Tibial nerve (tissue), 3 donors: ENCODE data around the gene NDUFS8.

Source experiments
- POLR2A ChIP-seq, 2 donors: fragments of 450-650 bp; IDR thresholded peaks; one replicate each; pipeline ENCODE4 v1.6.1; 2017; ENCODE audit warnings: antibody characterized with exemption in 2 of 2, mild to moderate bottlenecking in 2 of 2, moderate library complexity in 2 of 2
- TF ChIP-seq, protein P1 (sequence below), 5 experiments: fragments of 200-600 bp in 3 of 5; fragments of 450-650 bp in 2 of 5; sonication (generic) in 3 of 5; IDR thresholded peaks; one replicate each; pipeline ENCODE4 v1.5.1; 2016 to 2019; ENCODE audit warnings: antibody characterized with exemption in 5 of 5, mild to moderate bottlenecking in 3 of 5, moderate library complexity in 2 of 5

- TF ChIP-seq POLR2A (IDR thresholded peaks at IDR 0.05): no peak
- TF ChIP-seq, protein P1, sequence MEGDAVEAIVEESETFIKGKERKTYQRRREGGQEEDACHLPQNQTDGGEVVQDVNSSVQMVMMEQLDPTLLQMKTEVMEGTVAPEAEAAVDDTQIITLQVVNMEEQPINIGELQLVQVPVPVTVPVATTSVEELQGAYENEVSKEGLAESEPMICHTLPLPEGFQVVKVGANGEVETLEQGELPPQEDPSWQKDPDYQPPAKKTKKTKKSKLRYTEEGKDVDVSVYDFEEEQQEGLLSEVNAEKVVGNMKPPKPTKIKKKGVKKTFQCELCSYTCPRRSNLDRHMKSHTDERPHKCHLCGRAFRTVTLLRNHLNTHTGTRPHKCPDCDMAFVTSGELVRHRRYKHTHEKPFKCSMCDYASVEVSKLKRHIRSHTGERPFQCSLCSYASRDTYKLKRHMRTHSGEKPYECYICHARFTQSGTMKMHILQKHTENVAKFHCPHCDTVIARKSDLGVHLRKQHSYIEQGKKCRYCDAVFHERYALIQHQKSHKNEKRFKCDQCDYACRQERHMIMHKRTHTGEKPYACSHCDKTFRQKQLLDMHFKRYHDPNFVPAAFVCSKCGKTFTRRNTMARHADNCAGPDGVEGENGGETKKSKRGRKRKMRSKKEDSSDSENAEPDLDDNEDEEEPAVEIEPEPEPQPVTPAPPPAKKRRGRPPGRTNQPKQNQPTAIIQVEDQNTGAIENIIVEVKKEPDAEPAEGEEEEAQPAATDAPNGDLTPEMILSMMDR (IDR thresholded peaks at IDR 0.05): no peak
Measured at GRCh38 chr11:68065841-68066240, 35.4 kb downstream of the NDUFS8 start.
